CD1c-positive myeloid dendritic cell (primary cell): Measurements from ENCODE around the gene NFYC.
A peak's percentile ranks its signal among the peaks of the same experiment; 100 is the strongest.
"Not testable (repeated sequence)": the region's sequence is repeated elsewhere in the genome, so short reads cannot be mapped to it uniquely, and the experiment has no call there.

Experiments
- DNase-seq: peaks from one replicate; pipeline ENCODE4 v3.0.0-alpha.2; 2016; ENCODE audit errors: extremely low spot score

NFYC gene

GRCh38 chr1:40706626-40707025 lies 15.1 kb downstream of the NFYC start:
- DNase-seq: no peak

GRCh38 chr1:40708750-40709099 lies 17.2 kb downstream of the NFYC start:
- no peak for DNase-seq

GRCh38 chr1:40709100-40709801 lies 17.7 kb downstream of the NFYC start:
- DNase-seq: peak; percentile 84

GRCh38 chr1:40709802-40710278 lies 18.3 kb downstream of the NFYC start:
- DNase-seq: no peak

- no peak for DNase-seq
Measured at GRCh38 chr1:40710581-40711315, 19.2 kb downstream of the NFYC start.

- peak; percentile 41 for DNase-seq
Measured at GRCh38 chr1:40711465-40712404, 20.2 kb downstream of the NFYC start.

GRCh38 chr1:40712405-40712944 lies 21.0 kb downstream of the NFYC start:
- DNase-seq: no peak

- DNase-seq: peak; percentile 66
Measured at GRCh38 chr1:40712997-40713396, 21.5 kb downstream of the NFYC start.

- no peak for DNase-seq
Measured at GRCh38 chr1:40715491-40716059, 24.1 kb downstream of the NFYC start.

- DNase-seq: no peak
Measured at GRCh38 chr1:40717065-40717464, 25.6 kb downstream of the NFYC start.

- DNase-seq: no peak
Measured at GRCh38 chr1:40717955-40718354, 26.5 kb downstream of the NFYC start.

GRCh38 chr1:40720493-40720892 lies 29.0 kb downstream of the NFYC start:
- DNase-seq: no peak

GRCh38 chr1:40722622-40723021 lies 31.1 kb downstream of the NFYC start:
- no peak for DNase-seq

GRCh38 chr1:40723196-40723955 lies 31.9 kb downstream of the NFYC start:
- no peak for DNase-seq

- not testable (repeated sequence) for DNase-seq
Measured at GRCh38 chr1:40727662-40728061, 36.2 kb downstream of the NFYC start.

- not testable (repeated sequence) for DNase-seq
Measured at GRCh38 chr1:40729316-40729862, 37.9 kb downstream of the NFYC start.

- DNase-seq: no peak
Measured at GRCh38 chr1:40732756-40733301, 41.3 kb downstream of the NFYC start.

GRCh38 chr1:40734882-40735628 lies 43.6 kb downstream of the NFYC start:
- DNase-seq: no peak

- no peak for DNase-seq
Measured at GRCh38 chr1:40736085-40736531, 44.6 kb downstream of the NFYC start.
